GM23248 (cell line): ENCODE data around the gene FAS. TPM values are rescaled to one million over a fixed set of nuclear protein-coding genes. Genes with fewer than 3 reads are reported as not detected.

Experiments
- DNase-seq: peaks from one replicate; pipeline ENCODE4 v3.0.0-alpha.2; 2015
- H2AFZ ChIP-seq: fragments of 200-600 bp; sonication (generic); 2 replicates; pipeline ENCODE4 v1.6.1; 2016; ENCODE audit warnings: antibody characterized with exemption
- H3F3A ChIP-seq: fragments of 200-600 bp; sonication (generic); 2 replicates; pipeline ENCODE4 v1.6.1; 2016; ENCODE audit warnings: mild to moderate bottlenecking, antibody characterized with exemption, mixed run types; ENCODE audit not compliant: insufficient read depth
- H3K27ac ChIP-seq: fragments of 200-600 bp; sonication (generic); 2 replicates; pipeline ENCODE4 v1.5.1; 2016; ENCODE audit warnings: mild to moderate bottlenecking
- H3K27me3 ChIP-seq: fragments of 200-600 bp; sonication (generic); replicated peaks from 2 replicates; pipeline ENCODE4 v1.6.1; 2016; ENCODE audit warnings: mild to moderate bottlenecking; ENCODE audit not compliant: insufficient read depth
- H3K36me3 ChIP-seq: fragments of 200-600 bp; sonication (generic); 2 replicates; pipeline ENCODE4 v1.6.1; 2016; ENCODE audit warnings: low read depth, mild to moderate bottlenecking
- H3K4me1 ChIP-seq: fragments of 200-600 bp; sonication (generic); 2 replicates; pipeline ENCODE4 v1.6.1; 2016; ENCODE audit warnings: mild to moderate bottlenecking; ENCODE audit not compliant: insufficient read depth
- H3K4me2 ChIP-seq: fragments of 200-600 bp; sonication (generic); one replicate; pipeline ENCODE4 v1.6.1; 2016; ENCODE audit warnings: mild to moderate bottlenecking; ENCODE audit not compliant: unreplicated experiment
- H3K4me3 ChIP-seq: fragments of 200-600 bp; sonication (generic); 2 replicates; pipeline ENCODE4 v1.5.1; 2016; ENCODE audit warnings: mild to moderate bottlenecking
- H3K79me2 ChIP-seq: fragments of 200-600 bp; sonication (generic); 2 replicates; pipeline ENCODE4 v1.6.1; 2016; ENCODE audit warnings: mild to moderate bottlenecking; ENCODE audit not compliant: insufficient read depth
- H3K9ac ChIP-seq: fragments of 200-600 bp; sonication (generic); 2 replicates; pipeline ENCODE4 v1.6.1; 2016; ENCODE audit warnings: mild to moderate bottlenecking
- H3K9me2 ChIP-seq: fragments of 200-600 bp; sonication (generic); 2 replicates; pipeline ENCODE4 v1.6.1; 2016; ENCODE audit warnings: mixed run types, mild to moderate bottlenecking, moderate library complexity; ENCODE audit not compliant: insufficient read depth
- H3K9me3 ChIP-seq: fragments of 200-600 bp; sonication (generic); one replicate; pipeline ENCODE4 v1.6.1; 2017; ENCODE audit warnings: low read depth
- H4K20me1 ChIP-seq: fragments of 200-600 bp; sonication (generic); 2 replicates; pipeline ENCODE4 v1.6.0; 2016; ENCODE audit not compliant: insufficient read depth
- EZH2 ChIP-seq: fragments of 200-600 bp; sonication (generic); IDR thresholded peaks from 2 replicates; pipeline ENCODE4 v1.6.1; 2018; ENCODE audit warnings: antibody characterized with exemption, mild to moderate bottlenecking; ENCODE audit not compliant: insufficient read depth, poor library complexity, severe bottlenecking
- EZH2phosphoT487 ChIP-seq: fragments of 200-600 bp; sonication (generic); IDR thresholded peaks from 2 replicates; pipeline ENCODE4 v1.6.1; 2018; ENCODE audit warnings: antibody characterized with exemption, moderate library complexity, mild to moderate bottlenecking, low read depth; ENCODE audit not compliant: insufficient read depth
- WGBS, 2 experiments: methylation state at CpG; one replicate each; pipeline ENCODE4 v1.1.6; 2015 to 2017; ENCODE audit warnings: low lambda C conversion rate in 2 of 2, low coverage in 1 of 2; ENCODE audit errors: missing lambda C conversion rate in 2 of 2; 5-methylcytosine and 5-hydroxymethylcytosine counted together
- in situ Hi-C: fragments of 300-500 bp; cut with MboI; formaldehyde crosslinking; loops from 2 replicates; pipeline ENCODE4 v1.15.0; 2020
- polyA plus RNA-seq: library from polyadenylated mRNA; unstranded; fragments of >200 nt; fragmentation: Nextera tagmentation; extraction: Ambion mirVana; gene quantifications from 2 replicates; pipeline ENCODE4 v1.2.1, GENCODE V29; 2016
- total RNA-seq: library from RNA; depleted of rRNA; stranded (reverse); fragments of >200 nt; shearing (Covaris generic); gene quantifications from 2 replicates; pipeline ENCODE4 v1.2.3, GENCODE V29; 2014

The FAS gene
- total and polyA plus RNA-seq, 2 experiments from 2014 or later = 55.4 to 77.8 TPM

DNA sequence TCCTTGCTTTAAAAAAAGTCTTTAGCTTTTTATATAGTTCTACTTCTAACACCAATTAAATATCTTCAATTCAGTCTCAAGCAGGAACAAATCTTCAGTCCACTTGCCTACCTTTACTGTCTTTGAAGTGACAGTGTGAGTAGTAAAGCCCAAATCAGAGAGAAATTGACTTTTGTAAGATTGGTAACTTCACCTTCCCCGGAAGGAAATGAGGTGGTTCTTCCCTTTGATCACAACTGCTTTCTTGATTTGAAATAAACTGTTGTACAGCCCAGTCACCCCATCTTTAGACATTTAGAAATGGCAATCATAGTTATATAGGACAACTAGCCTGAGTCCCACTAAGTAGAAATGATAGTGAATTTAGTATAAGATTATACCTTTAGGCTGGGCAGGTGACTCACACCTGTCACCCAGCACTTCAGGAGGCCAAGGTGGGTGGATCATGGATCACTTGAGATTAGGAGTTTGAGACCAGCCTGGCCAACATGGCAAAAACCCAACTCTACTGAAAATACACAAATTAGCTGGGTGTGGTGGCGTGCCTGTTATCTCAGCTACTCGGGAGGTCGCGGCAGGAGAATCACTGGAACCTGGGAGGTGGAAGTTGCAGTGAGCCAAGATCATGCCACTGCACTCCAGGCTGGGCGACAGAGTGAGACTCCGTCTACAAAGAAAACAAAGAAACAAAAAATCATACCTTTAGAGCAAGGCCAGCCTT is 4.7 kb downstream of the FAS start:
- WGBS, 2 experiments = 96% methylated on average over 7 of the region's 7 CpGs
- no peaks in the 10 kb centered on the region for H3K9me3 ChIP-seq
- H3K79me2 ChIP-seq = peaks cover 93% of the 10 kb centered on the region

DNA sequence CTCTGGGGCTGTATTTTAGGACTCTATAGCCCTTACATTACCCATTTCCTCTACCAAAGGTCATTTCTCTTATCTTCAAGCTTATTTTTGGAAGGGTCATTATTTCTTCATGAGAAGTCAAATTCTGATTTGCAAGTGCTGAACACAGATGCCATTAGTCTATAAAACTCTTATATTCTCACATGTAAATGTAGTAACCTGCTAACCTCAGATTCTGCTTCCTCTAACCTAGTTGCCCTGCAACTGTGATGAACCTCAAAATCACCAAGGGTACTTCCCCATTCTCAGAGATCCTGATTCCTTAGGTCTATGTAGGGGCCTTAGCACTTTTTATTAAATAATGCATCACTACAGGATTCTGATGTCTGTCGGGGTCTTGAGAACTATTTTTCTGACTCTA is 6.3 kb downstream of the FAS start:
- WGBS, 2 experiments = 100% methylated on average over 1 of the region's 1 CpG
- peaks cover 100% of the 10 kb centered on the region for H3K79me2 ChIP-seq
- H3F3A ChIP-seq = peaks cover 19% of the 10 kb centered on the region

More for the DNA sequence above, 4.7 kb downstream of the FAS start:
- H3K9me2 ChIP-seq = no peaks in the 10 kb centered on the region
- peaks cover 44% of the 10 kb centered on the region for H3K4me1 ChIP-seq
- H3K4me2 ChIP-seq = peak overlapping the region; percentile 15
- H3K27me3 ChIP-seq = no peaks in the 10 kb centered on the region
- H3F3A ChIP-seq = peaks cover 29% of the 10 kb centered on the region
- H3K4me3 ChIP-seq = no peak overlapping the region
- TF ChIP-seq EZH2phosphoT487 (no peak), EZH2 (no peak)
- no peak overlapping the region for H2AFZ ChIP-seq
- H3K27ac ChIP-seq = no peak overlapping the region
- no peaks in the 10 kb centered on the region for H3K36me3 ChIP-seq
- no peak overlapping the region for H3K9ac ChIP-seq
- in situ Hi-C loops = no loop called here
- no peaks in the 10 kb centered on the region for H4K20me1 ChIP-seq
- DNase-seq = no peak

DNA sequence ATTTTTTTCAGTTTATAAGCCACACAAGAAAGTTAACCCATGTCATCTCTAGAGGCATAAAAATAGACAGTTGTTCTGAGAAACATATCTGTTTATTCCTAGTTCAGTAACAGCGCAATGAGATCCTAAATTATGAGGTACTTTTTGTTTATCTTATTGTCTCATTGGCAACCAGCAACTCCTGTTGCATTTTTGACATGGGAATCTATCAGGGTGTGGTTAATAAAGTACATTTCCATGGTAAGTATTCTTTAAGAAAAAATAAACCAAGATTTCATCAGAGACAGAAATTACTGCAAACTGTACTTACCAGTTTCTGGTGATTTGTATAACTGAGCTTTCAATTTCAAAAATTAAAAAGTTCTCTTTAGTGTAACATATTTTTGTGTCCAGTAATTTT is 9.0 kb downstream of the FAS start:
- no peak for TF ChIP-seq EZH2phosphoT487
- no peak for TF ChIP-seq EZH2
- in situ Hi-C loops = no loop called here
- H3K4me1 ChIP-seq = peaks cover 50% of the 10 kb centered on the region
- peak overlapping the region; percentile 55 for H3K4me3 ChIP-seq
- no peaks in the 10 kb centered on the region for H4K20me1 ChIP-seq
- peaks cover 21% of the 10 kb centered on the region for H3K36me3 ChIP-seq
- H3K4me2 ChIP-seq = peak overlapping the region; percentile 78
- H3K27ac ChIP-seq = peak overlapping the region; percentile 19
- no peaks in the 10 kb centered on the region for H3K9me3 ChIP-seq
- peaks cover 97% of the 10 kb centered on the region for H3K79me2 ChIP-seq
- H3F3A ChIP-seq = no peaks in the 10 kb centered on the region
- 96 to 97% methylated on average over 1 of the region's 1 CpG for WGBS, 2 experiments
- peak overlapping the region; percentile 55 for H3K9ac ChIP-seq
- H3K9me2 ChIP-seq = no peaks in the 10 kb centered on the region
- no peaks in the 10 kb centered on the region for H3K27me3 ChIP-seq
- peak; percentile 24 for DNase-seq
- H2AFZ ChIP-seq = no peak overlapping the region

More for the DNA sequence above, 6.3 kb downstream of the FAS start:
- no peaks in the 10 kb centered on the region for H3K9me2 ChIP-seq
- no peak overlapping the region for H3K9ac ChIP-seq
- H3K36me3 ChIP-seq = no peaks in the 10 kb centered on the region
- no peak overlapping the region for H3K4me3 ChIP-seq
- no peak overlapping the region for H3K4me2 ChIP-seq
- no peak overlapping the region for H2AFZ ChIP-seq
- H3K27ac ChIP-seq = no peak overlapping the region
- TF ChIP-seq EZH2phosphoT487 = no peak
- no peak for TF ChIP-seq EZH2
- H3K9me3 ChIP-seq = no peaks in the 10 kb centered on the region
- peaks cover 60% of the 10 kb centered on the region for H3K4me1 ChIP-seq
- no peaks in the 10 kb centered on the region for H3K27me3 ChIP-seq
- no peaks in the 10 kb centered on the region for H4K20me1 ChIP-seq
- DNase-seq = no peak
- in situ Hi-C loops = no loop called here

DNA sequence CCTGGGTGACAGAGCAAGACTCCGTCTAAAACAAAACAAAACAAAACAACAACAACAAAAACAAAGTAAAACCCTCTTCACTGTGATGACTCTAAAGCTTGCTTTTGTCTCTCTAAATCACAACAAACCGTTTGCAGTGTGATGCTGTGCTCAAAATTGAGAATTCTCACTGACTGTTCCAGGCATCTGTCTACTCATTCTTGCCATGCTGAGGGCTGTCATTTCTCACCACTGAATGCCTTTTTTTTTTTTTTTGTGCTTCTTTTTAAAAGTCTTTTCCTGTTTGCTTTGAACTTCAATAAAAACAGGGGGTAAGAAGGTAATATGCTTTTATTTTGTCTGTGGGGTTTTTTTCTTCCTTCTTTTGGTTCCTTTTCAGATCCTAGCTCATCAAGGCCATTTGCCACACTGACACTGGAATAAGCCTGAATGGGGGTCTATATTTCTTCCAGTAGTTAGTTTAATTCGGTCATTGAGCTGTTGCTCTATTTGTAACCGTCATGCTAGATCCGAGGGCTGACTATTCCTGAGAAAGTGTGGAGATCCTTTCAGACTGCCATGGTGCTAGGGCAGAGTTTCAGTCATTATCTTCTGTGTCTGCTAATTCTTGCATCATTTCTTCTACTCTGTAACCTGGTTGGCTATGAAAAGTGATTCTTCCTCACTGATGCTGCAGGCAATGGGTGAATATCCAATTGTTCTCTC is 10.6 kb downstream of the FAS start:
- Histone ChIP-seq H4K20me1 (no peaks in the 10 kb centered on the region), H2AFZ (peak overlapping the region; percentile 54; the same call in 1 of the 2 replicates), H3K9me2 (no peaks in the 10 kb centered on the region), H3K27me3 (no peaks in the 10 kb centered on the region), H3K9ac (peak overlapping the region; percentile 55), H3K4me3 (peak overlapping the region; percentile 55; the same call in 1 of the 2 replicates), H3K36me3 (peaks cover 34% of the 10 kb centered on the region), H3K9me3 (no peaks in the 10 kb centered on the region), H3K4me1 (peaks cover 37% of the 10 kb centered on the region), H3K27ac (peak overlapping the region; percentile 14), H3K79me2 (peaks cover 97% of the 10 kb centered on the region), H3K4me2 (peak overlapping the region; percentile 78), H3F3A (no peaks in the 10 kb centered on the region)
- in situ Hi-C loops = no loop called here
- TF ChIP-seq EZH2 = no peak
- TF ChIP-seq EZH2phosphoT487 = no peak
- WGBS, 2 experiments = 59 to 62% methylated on average over 5 of the region's 5 CpGs
- DNase-seq = peak; percentile 54
